Left ventricle myocardium inferior (tissue), 1 donor: ENCODE data around the gene OPA3. TPM values are rescaled to one million over a fixed set of nuclear protein-coding genes. Genes with fewer than 3 reads are reported as not detected.

Experiments
- DNase-seq: peaks from one replicate; pipeline ENCODE4 v3.0.0-alpha.2; 2020
- H3K27ac ChIP-seq: fragments of 200-600 bp; replicated peaks from 2 replicates; pipeline ENCODE4 v1.8.0; 2021
- H3K27me3 ChIP-seq: fragments of 200-600 bp; 2 replicates; pipeline ENCODE4 v1.8.0; 2021; ENCODE audit warnings: low read depth
- H3K36me3 ChIP-seq: fragments of 200-600 bp; 2 replicates; pipeline ENCODE4 v1.8.0; 2021
- H3K4me1 ChIP-seq: fragments of 200-600 bp; 2 replicates; pipeline ENCODE4 v1.8.0; 2021
- H3K4me3 ChIP-seq: fragments of 200-600 bp; 2 replicates; pipeline ENCODE4 v1.8.0; 2021; ENCODE audit warnings: mild to moderate bottlenecking, moderate library complexity
- H3K9me3 ChIP-seq: fragments of 200-600 bp; replicated peaks from 2 replicates; pipeline ENCODE4 v1.8.0; 2021
- intact Hi-C: fragments of 100-400 bp; cut with micrococcal nuclease; formaldehyde crosslinking; loops from one replicate; pipeline ENCODE4 v1.11.0; 2022
- total RNA-seq: library from RNA; stranded (reverse); fragmentation: NEBNext Ultra II Directional; extraction: Animal tissue kit (Norgen Biotek cat#: 25700); gene quantifications from one replicate; pipeline ENCODE4 v1.2.1, GENCODE V29; 2021
- TF ChIP-seq, protein P1 (sequence below): fragments of 200-600 bp; IDR thresholded peaks from 2 replicates; pipeline ENCODE4 v1.8.0; 2021; ENCODE audit warnings: antibody characterized with exemption, mild to moderate bottlenecking, borderline replicate concordance
- donor health status: DM: no; HTN: yes; CAD: no; lungs with severe emphysema.

Gene OPA3
- total RNA-seq, 1 donor from 2014 or later, result 25.3 TPM

DNA sequence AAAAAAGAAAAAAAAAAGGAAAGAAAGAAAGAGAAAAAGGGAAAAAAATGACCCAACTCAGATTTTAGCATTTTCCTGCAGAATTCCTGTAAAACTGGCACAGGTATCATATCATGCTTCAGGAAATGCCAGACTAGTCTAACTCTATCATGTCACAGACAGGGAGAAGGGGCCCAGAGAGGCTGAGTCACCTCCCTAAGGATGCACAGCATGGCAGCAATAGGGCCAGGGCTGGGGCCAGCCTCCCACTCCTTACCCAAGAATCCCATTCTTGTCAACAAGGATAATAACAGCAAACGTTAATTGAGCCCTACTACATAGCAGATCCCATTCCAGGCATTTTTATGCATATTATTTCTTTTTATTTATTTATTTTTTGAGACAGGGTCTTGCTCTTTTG is 8.9 kb upstream of the OPA3 start:
- TF ChIP-seq, protein P1, sequence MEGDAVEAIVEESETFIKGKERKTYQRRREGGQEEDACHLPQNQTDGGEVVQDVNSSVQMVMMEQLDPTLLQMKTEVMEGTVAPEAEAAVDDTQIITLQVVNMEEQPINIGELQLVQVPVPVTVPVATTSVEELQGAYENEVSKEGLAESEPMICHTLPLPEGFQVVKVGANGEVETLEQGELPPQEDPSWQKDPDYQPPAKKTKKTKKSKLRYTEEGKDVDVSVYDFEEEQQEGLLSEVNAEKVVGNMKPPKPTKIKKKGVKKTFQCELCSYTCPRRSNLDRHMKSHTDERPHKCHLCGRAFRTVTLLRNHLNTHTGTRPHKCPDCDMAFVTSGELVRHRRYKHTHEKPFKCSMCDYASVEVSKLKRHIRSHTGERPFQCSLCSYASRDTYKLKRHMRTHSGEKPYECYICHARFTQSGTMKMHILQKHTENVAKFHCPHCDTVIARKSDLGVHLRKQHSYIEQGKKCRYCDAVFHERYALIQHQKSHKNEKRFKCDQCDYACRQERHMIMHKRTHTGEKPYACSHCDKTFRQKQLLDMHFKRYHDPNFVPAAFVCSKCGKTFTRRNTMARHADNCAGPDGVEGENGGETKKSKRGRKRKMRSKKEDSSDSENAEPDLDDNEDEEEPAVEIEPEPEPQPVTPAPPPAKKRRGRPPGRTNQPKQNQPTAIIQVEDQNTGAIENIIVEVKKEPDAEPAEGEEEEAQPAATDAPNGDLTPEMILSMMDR, result no peak
- intact Hi-C loops, result no loop called here
- peaks cover 22% of the 10 kb centered on the region for H3K36me3 ChIP-seq
- no peaks in the 10 kb centered on the region for H3K9me3 ChIP-seq
- peaks cover 72% of the 10 kb centered on the region for H3K27me3 ChIP-seq
- DNase-seq, result no peak
- no peak overlapping the region for H3K4me3 ChIP-seq
- peaks cover 53% of the 10 kb centered on the region for H3K4me1 ChIP-seq
- no peak overlapping the region for H3K27ac ChIP-seq

DNA sequence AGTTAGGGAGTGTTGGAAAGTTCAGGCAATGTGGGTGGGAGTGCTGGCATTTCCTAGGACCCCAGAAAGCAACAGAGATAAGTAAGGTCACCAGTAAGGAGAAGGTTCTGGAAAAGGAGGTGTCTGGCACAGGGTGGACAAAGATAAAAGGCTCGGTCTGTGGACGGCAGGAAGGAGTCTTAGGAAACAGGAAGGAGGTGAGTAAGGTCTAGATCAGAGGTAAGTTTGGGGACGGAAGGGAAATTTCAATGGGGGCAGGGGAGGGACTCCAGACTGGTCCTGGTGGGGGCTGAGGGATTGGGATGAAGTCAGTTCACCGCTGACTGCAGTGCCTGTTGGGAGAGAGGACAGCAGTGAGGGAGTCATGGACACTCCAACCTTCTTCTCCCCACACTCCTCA is 7.8 kb upstream of the OPA3 start:
- Histone ChIP-seq H3K27ac (peak overlapping the region; percentile 36), H3K27me3 (peaks cover 60% of the 10 kb centered on the region)
- no peak for DNase-seq

DNA sequence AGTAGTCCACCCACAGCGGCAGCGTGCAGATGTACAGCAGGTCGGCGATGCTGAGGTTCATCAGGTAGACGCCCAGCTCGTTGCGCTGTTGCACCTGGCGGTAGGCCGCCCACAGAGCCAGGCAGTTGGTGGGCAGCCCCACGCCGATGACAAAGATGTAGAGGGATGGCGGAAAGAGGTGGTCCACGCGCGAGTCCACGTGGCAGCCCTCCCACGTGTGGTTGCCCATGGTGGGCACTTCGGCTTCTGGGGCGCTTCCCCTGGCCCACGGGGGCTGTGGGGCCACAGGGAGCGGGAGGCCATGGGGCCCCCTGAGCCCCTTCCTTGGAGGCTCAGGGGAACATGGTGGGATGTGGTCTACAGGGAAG is 7.0 kb upstream of the OPA3 start:
- intact Hi-C loops, result no loop called here
- peaks cover 53% of the 10 kb centered on the region for H3K27me3 ChIP-seq
- H3K27ac ChIP-seq, result no peak overlapping the region
- no peaks in the 10 kb centered on the region for H3K9me3 ChIP-seq
- peaks cover 22% of the 10 kb centered on the region for H3K36me3 ChIP-seq
- H3K4me3 ChIP-seq, result no peak overlapping the region
- DNase-seq, result no peak
- peaks cover 34% of the 10 kb centered on the region for H3K4me1 ChIP-seq
- TF ChIP-seq, protein P1, result no peak

More for the DNA sequence above, 7.8 kb upstream of the OPA3 start:
- peaks cover 22% of the 10 kb centered on the region for H3K36me3 ChIP-seq
- peaks cover 41% of the 10 kb centered on the region for H3K4me1 ChIP-seq
- TF ChIP-seq, protein P1, result no peak
- H3K9me3 ChIP-seq, result no peaks in the 10 kb centered on the region
- intact Hi-C loops, result no loop called here
- H3K4me3 ChIP-seq, result no peak overlapping the region

DNA sequence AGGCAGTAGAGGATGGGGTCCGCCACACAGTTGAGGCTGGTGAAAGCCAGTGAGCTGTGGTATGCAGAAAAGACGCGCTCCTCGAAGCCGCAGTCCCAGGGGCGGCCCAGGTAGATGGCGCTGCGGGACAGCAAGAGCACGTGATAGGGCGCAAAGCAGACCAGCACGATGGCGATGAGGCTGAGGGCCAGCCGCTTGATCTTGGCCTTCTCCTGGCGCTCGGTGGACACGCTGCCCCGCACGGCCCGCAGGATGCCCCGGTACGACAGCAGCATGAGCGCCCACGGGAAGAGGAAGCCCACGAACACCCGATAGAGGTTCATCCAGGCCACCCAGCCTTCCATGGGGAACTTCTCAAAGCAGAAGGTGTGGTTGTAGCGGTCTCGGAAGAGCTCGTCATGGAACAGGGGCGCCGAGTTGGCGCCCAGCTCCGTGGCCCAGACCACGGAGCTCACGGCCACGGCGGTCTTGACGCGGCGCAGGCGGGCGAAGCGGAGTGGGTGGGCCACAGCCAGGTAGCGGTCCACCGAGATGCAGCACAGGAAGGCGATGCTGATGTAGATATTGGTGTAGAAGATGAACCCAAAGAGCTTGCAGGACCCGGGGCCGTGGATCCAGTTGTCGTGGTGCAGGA is 6.5 kb upstream of the OPA3 start:
- Histone ChIP-seq H3K27me3 (peaks cover 48% of the 10 kb centered on the region), H3K9me3 (no peaks in the 10 kb centered on the region), H3K4me3 (no peak overlapping the region), H3K36me3 (peaks cover 22% of the 10 kb centered on the region), H3K27ac (no peak overlapping the region), H3K4me1 (peaks cover 29% of the 10 kb centered on the region)
- intact Hi-C loops, result no loop called here
- no peak for DNase-seq
- TF ChIP-seq, protein P1, result no peak

DNA sequence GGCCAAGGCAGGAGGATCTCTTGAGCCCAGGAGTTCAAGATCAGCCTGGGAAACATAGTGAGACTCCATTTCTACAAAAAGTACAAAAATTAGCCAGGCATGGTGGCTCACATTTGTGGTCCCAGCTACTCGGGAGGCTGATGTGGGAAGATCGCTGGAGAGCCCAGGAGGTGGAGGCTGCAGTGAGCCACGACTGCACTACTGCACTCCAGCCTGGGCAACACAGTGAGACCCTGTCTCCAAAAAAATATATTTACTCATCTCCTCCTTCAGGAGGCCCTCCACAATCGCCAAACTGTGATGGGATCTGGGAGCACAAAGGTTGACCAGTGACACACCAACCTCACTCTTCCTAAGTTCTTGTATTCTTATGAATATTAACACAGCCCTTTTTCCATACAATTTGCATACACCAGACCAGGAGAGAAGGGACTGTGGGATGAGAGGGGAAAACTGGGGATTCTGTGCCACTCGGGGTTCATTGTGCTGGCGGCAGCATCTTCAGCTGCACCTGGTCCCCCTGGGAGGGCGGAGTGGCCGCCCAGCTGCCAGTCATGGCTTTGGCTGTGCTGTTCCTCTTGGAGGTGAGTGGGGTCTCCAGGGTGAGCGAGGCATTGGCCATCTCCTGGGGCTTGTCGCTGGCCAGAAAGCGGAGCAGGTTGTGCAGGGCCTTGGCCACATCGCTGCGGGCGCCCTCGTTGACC is 5.8 kb upstream of the OPA3 start:
- intact Hi-C loops, result no loop called here
- Histone ChIP-seq H3K36me3 (peaks cover 22% of the 10 kb centered on the region), H3K27ac (no peak overlapping the region), H3K27me3 (peaks cover 41% of the 10 kb centered on the region), H3K4me1 (peaks cover 26% of the 10 kb centered on the region), H3K9me3 (no peaks in the 10 kb centered on the region), H3K4me3 (no peak overlapping the region)
- DNase-seq, result no peak
- TF ChIP-seq, protein P1, result no peak
